Activated CD8-positive, alpha-beta T cell treated with anti-CD3 and anti-CD28 coated beads for 36 hours (primary cell): ENCODE measurements around the gene DES. TPM values are rescaled to one million over a fixed set of nuclear protein-coding genes. Genes with fewer than 3 reads are reported as not detected.

Experiments
- ATAC-seq: fragments of 200-7000 bp; cut with Tn5 transposase; one replicate; pipeline ENCODE4 v1.10.0; 2021; ENCODE audit warnings: mild to moderate bottlenecking, moderate library complexity
- CTCF ChIA-PET: fragments of 350-600 bp; sonication (Branson Sonifier 250); formaldehyde crosslinking; loops from one replicate; lab custom pipeline; 2021; ENCODE audit warnings: antibody characterized with exemption; lab: Charles Lee
- POLR2A ChIA-PET: fragments of 350-600 bp; sonication (Branson Sonifier 250); formaldehyde crosslinking; loops from one replicate; lab custom pipeline; 2021; ENCODE audit warnings: antibody characterized with exemption; lab: Charles Lee
- DNase-seq: peaks from one replicate; pipeline ENCODE4 v3.0.0-alpha.2; 2020
- H3K27ac Mint-ChIP-seq: one replicate; pipeline ENCODE4 v1.8.0; 2021; ENCODE audit warnings: mild to moderate bottlenecking, mixed read lengths
- H3K27me3 Mint-ChIP-seq: one replicate; pipeline ENCODE4 v1.8.0; 2021; ENCODE audit warnings: mixed read lengths
- H3K36me3 Mint-ChIP-seq: one replicate; pipeline ENCODE4 v1.8.0; 2021; ENCODE audit warnings: low read depth, mixed read lengths
- H3K4me1 Mint-ChIP-seq: one replicate; pipeline ENCODE4 v1.8.0; 2021; ENCODE audit warnings: low read depth, mixed read lengths
- H3K4me3 Mint-ChIP-seq: one replicate; pipeline ENCODE4 v1.8.0; 2021; ENCODE audit warnings: mild to moderate bottlenecking, moderate library complexity, mixed read lengths
- H3K9me3 Mint-ChIP-seq: one replicate; pipeline ENCODE4 v1.8.0; 2021; ENCODE audit warnings: mixed read lengths
- intact Hi-C: fragments of 100-400 bp; cut with micrococcal nuclease; formaldehyde crosslinking; loops from one replicate; pipeline ENCODE4 v1.10.0; 2022
- total RNA-seq, 2 experiments: library from RNA; stranded (reverse); gene quantifications; one replicate each; pipeline ENCODE4 v1.2.3, GENCODE V29; 2021
- TF ChIP-seq, protein P1 (sequence below): fragments of 200-600 bp; IDR thresholded peaks from one replicate; pipeline ENCODE4 v1.8.0; 2022; ENCODE audit warnings: antibody characterized with exemption, mild to moderate bottlenecking

DES gene
- not detected for total RNA-seq

DNA sequence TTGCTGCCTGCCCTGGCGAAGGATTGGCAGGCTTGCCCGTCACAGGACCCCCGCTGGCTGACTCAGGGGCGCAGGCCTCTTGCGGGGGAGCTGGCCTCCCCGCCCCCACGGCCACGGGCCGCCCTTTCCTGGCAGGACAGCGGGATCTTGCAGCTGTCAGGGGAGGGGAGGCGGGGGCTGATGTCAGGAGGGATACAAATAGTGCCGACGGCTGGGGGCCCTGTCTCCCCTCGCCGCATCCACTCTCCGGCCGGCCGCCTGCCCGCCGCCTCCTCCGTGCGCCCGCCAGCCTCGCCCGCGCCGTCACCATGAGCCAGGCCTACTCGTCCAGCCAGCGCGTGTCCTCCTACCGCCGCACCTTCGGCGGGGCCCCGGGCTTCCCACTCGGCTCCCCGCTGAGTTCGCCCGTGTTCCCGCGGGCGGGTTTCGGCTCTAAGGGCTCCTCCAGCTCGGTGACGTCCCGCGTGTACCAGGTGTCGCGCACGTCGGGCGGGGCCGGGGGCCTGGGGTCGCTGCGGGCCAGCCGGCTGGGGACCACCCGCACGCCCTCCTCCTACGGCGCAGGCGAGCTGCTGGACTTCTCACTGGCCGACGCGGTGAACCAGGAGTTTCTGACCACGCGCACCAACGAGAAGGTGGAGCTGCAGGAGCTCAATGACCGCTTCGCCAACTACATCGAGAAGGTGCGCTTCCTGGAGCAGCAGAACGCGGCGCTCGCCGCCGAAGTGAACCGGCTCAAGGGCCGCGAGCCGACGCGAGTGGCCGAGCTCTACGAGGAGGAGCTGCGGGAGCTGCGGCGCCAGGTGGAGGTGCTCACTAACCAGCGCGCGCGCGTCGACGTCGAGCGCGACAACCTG, at the start of gene DES:
Gene DES, plus strand, starts transcription at position 223 of the 857 bp plus-strand sequence. Its CDS starts 86 bp downstream, at position 309.
- POLR2A ChIA-PET: interaction anchor here (0.9 kb wide), 1 partner anchor 39 kb away, joined by 3 read pairs; no protein-coding TSS in a partner anchor
- intact Hi-C loops: no loop called here

DNA sequence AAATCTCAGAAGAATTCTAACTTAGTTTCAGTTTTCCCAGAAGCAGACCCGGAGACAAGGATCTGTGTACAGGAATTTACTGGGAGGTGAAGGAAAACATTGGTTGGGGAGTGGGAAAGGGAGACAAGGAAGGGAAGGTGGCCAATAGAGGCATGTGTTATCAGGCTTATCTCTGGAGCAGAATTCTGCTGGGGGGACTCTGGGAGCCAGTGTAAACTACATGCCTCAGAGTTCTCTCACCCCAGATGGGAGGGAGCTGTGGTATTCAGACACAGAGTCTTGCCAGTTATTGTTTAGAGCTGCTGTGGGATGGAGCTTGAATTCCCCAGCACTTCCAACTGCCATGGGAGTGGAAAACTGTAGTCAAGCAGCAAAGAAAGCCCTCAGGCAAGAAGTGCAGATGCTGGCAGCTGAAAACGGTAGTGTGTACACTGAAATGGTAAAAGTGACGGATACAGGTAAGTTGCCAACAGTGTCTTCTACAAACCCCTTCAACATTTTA, 49.4 kb upstream of the DES start:
- DNase-seq (no peak), ATAC-seq (no peak)
- no peaks in the 10 kb centered on the region for H3K4me1 Mint-ChIP-seq
- peaks cover 6% of the 10 kb centered on the region for H3K36me3 Mint-ChIP-seq
- POLR2A ChIA-PET: interaction anchor here (0.7 kb wide), 1 partner anchor 9 kb away, joined by 3 read pairs; no protein-coding TSS in a partner anchor
- intact Hi-C loops: no loop called here
- no peak overlapping the region for H3K4me3 Mint-ChIP-seq
- TF ChIP-seq, protein P1, sequence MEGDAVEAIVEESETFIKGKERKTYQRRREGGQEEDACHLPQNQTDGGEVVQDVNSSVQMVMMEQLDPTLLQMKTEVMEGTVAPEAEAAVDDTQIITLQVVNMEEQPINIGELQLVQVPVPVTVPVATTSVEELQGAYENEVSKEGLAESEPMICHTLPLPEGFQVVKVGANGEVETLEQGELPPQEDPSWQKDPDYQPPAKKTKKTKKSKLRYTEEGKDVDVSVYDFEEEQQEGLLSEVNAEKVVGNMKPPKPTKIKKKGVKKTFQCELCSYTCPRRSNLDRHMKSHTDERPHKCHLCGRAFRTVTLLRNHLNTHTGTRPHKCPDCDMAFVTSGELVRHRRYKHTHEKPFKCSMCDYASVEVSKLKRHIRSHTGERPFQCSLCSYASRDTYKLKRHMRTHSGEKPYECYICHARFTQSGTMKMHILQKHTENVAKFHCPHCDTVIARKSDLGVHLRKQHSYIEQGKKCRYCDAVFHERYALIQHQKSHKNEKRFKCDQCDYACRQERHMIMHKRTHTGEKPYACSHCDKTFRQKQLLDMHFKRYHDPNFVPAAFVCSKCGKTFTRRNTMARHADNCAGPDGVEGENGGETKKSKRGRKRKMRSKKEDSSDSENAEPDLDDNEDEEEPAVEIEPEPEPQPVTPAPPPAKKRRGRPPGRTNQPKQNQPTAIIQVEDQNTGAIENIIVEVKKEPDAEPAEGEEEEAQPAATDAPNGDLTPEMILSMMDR: no peak
- no peaks in the 10 kb centered on the region for H3K27me3 Mint-ChIP-seq
- CTCF ChIA-PET: interaction anchor here (1.7 kb wide), 1 partner anchor 209 kb away, joined by 3 read pairs; no protein-coding TSS in a partner anchor
- no peak overlapping the region for H3K27ac Mint-ChIP-seq
- H3K9me3 Mint-ChIP-seq: no peaks in the 10 kb centered on the region

More for the DNA sequence above, at the start of gene DES:
- no peak for DNase-seq
- TF ChIP-seq, protein P1: no peak
- Mint-ChIP-seq H3K27me3 (peaks cover 26% of the 10 kb centered on the region), H3K27ac (no peak within 1 kb of the TSS), H3K4me1 (no peaks in the 10 kb centered on the region), H3K4me3 (no peak within 1 kb of the TSS), H3K9me3 (no peaks in the 10 kb centered on the region), H3K36me3 (no peaks in the 10 kb centered on the region)
- peak; percentile 13 for ATAC-seq
- CTCF ChIA-PET: interaction anchor here (1.0 to 4.5 kb wide), 8 partner anchors 15 to 124 kb away, joined by 3 to 30 read pairs (median 3); a partner anchor contains a TSS

DNA sequence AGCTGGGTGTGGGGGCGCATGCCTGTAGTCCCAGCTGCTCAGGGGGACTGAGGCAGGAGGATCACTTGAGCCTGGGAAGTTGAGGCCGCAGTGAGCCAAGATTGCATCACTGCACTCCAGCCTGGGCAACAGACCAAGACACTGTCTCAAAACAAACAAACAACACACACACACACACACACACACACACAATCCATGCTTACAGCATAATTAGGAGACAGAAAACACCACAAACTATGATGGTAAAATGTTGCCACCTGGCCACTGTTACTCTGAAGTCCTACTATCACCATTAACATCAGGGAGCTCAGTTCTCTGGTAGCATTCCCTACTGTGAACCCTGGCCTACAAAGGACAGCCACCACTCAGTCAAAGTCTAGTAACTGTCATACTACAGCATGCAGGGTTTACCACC, 48.7 kb upstream of the DES start:
- H3K36me3 Mint-ChIP-seq: peaks cover 13% of the 10 kb centered on the region
- POLR2A ChIA-PET: interaction anchor here (0.6 kb wide), 1 partner anchor 13 kb away, joined by 3 read pairs; no protein-coding TSS in a partner anchor
- no peak overlapping the region for H3K27ac Mint-ChIP-seq
- DNase-seq (no peak), ATAC-seq (no peak)
- intact Hi-C loops: no loop called here
- H3K9me3 Mint-ChIP-seq: no peaks in the 10 kb centered on the region
- TF ChIP-seq, protein P1: no peak
- no peak overlapping the region for H3K4me3 Mint-ChIP-seq
- H3K27me3 Mint-ChIP-seq: no peaks in the 10 kb centered on the region
- H3K4me1 Mint-ChIP-seq: no peaks in the 10 kb centered on the region
- CTCF ChIA-PET: no interaction called here

DNA sequence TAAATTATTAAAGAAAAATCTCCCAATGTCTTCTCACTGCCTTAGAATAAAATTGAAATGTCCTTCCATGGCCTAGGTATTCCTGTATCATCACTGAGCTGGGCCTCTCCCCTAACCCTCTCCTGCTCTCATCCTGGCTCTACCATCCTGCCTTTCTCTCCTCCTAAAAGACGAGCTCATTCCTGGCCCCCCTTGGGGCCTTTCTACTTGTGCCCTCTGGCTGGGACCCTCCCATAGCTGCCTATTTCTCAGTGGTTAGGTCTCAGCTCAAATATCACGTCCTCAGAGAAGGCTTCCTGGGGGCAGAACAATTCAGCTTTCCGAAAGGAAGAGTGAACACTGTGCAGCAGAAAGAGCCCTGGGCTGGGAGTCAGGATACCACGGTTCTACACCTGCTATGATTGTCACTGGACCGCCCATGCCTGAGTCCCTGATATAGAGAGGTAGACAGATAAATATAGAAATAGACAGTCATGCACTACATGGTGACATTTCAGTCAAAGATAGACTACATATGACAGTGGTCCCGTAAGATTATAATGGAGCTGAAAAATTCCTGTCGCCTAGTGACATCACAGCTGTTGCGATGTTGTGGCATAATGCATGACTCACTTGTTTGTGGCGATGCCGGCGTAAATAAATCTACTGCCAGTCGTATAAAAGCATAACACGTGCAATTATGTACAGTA, 39.9 kb upstream of the DES start:
- CTCF ChIA-PET: interaction anchor here (0.6 to 0.7 kb wide), 3 partner anchors 26 to 152 kb away, joined by 3 read pairs; no protein-coding TSS in a partner anchor
- Mint-ChIP-seq H3K4me3 (no peak overlapping the region), H3K9me3 (no peaks in the 10 kb centered on the region), H3K27ac (no peak overlapping the region), H3K4me1 (no peaks in the 10 kb centered on the region), H3K36me3 (peaks cover 43% of the 10 kb centered on the region), H3K27me3 (no peaks in the 10 kb centered on the region)
- DNase-seq: no peak
- POLR2A ChIA-PET: interaction anchor here (1.0 to 2.2 kb wide), 4 partner anchors 9 to 133 kb away, joined by 3 to 11 read pairs (median 4); partner anchors contain the start of genes DNPEP, GLB1L and STK16
- TF ChIP-seq, protein P1: no peak
- intact Hi-C loops: no loop called here
- no peak for ATAC-seq
